ENCODE results near the gene MAGEA3.
"Not testable (repeated sequence)": the region's sequence is repeated elsewhere in the genome, so short reads cannot be mapped to it uniquely, and the experiment has no call there.

The MAGEA3 gene

DNA sequence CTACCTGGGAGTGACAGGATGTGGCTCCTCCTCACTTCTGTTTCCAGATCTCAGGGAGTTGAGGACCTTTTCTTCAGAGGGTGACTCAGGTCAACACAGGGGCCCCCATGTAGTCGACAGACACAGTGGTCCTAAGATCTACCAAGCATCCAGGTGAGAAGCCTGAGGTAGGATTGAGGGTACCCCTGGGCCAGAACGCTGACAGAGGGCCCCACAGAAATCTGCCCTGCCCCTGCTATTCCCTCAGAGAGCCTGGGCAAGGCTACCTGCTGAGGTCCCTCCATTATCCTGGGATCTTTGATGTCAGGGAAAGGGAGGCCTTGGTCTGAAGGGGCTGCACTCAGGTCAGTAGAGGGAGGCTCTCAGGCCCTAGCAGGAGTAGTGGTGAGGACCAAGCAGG, 36.5 kb downstream of the MAGEA3 start:
- Histone ChIP-seq H3K4me1 (ENCODE audit: low read depth, poor library complexity, severe bottlenecking) (no peaks in the 10 kb centered on the region), H3K79me2 (ENCODE audit: insufficient read depth, low read depth) (no peaks in the 10 kb centered on the region), H3K4me3 (IDR thresholded peaks at IDR 0.05; ENCODE audit: insufficient read depth, low read depth, low read length) (no peak overlapping the region), H2AFZ (ENCODE audit: low read depth) (no peak overlapping the region), H3K27me3 (ENCODE audit: insufficient read depth, low read depth) (no peaks in the 10 kb centered on the region), H3K36me3 (ENCODE audit: insufficient read depth) (no peaks in the 10 kb centered on the region), H3K4me2 (no peak overlapping the region), H3K9ac (no peak overlapping the region), H3K27ac (no peak overlapping the region), H4K20me1 (ENCODE audit: insufficient read depth) (no peaks in the 10 kb centered on the region)
- TF ChIP-seq CTCF (conservative IDR thresholded peaks at IDR 0.05; ENCODE audit: low read depth, low read length): no peak

- H3K4me1 ChIP-seq (ENCODE audit: low read depth, poor library complexity, severe bottlenecking): no peaks in the 10 kb centered on the region
- H3K36me3 ChIP-seq (ENCODE audit: insufficient read depth): no peaks in the 10 kb centered on the region
- no peak overlapping the region for H3K4me3 ChIP-seq (IDR thresholded peaks at IDR 0.05; ENCODE audit: insufficient read depth, low read depth, low read length)
- H3K4me2 ChIP-seq: no peak overlapping the region
- no peak overlapping the region for H2AFZ ChIP-seq (ENCODE audit: low read depth)
- H3K27ac ChIP-seq: no peak overlapping the region
- H3K79me2 ChIP-seq (ENCODE audit: insufficient read depth, low read depth): no peaks in the 10 kb centered on the region
- H3K9ac ChIP-seq: no peak overlapping the region
- no peaks in the 10 kb centered on the region for H3K27me3 ChIP-seq (ENCODE audit: insufficient read depth, low read depth)
- TF ChIP-seq CTCF (conservative IDR thresholded peaks at IDR 0.05; ENCODE audit: low read depth, low read length): no peak
- no peaks in the 10 kb centered on the region for H4K20me1 ChIP-seq (ENCODE audit: insufficient read depth)
Observed at GRCh38 chrX:152735860-152736511, 37.4 kb downstream of the MAGEA3 start.

GRCh38 chrX:152736528-152736927, 37.9 kb downstream of the MAGEA3 start:
- H2AFZ ChIP-seq (ENCODE audit: low read depth); H3K27ac ChIP-seq; H3K9ac ChIP-seq; H4K20me1 ChIP-seq (ENCODE audit: insufficient read depth); H3K36me3 ChIP-seq (ENCODE audit: insufficient read depth); H3K79me2 ChIP-seq (ENCODE audit: insufficient read depth, low read depth); H3K4me2 ChIP-seq; H3K4me3 ChIP-seq (IDR thresholded peaks at IDR 0.05; ENCODE audit: insufficient read depth, low read depth, low read length); H3K27me3 ChIP-seq (ENCODE audit: insufficient read depth, low read depth); H3K4me1 ChIP-seq (ENCODE audit: low read depth, poor library complexity, severe bottlenecking): not testable (repeated sequence)

DNA sequence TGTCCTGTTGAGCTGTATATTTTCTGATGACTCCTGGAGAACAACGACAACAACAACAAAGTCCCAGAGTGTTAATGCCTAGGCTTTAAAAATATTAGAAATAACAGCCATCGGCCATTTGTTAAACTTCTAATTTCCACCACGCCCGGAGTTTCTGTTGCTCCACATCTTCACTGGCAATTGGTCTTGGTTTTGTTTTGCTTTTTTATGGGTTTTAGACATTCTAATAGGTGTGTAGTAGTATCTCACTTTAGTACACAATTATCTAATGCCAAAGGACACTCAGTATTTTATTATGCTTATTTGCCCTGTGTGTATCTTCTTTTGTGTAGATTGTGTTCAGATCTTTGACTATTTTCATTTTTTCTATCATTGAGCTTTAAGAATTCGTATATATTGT, 40.0 kb downstream of the MAGEA3 start:
- Histone ChIP-seq H3K4me3 (IDR thresholded peaks at IDR 0.05; ENCODE audit: insufficient read depth, low read depth, low read length) (no peak overlapping the region), H4K20me1 (ENCODE audit: insufficient read depth) (no peaks in the 10 kb centered on the region), H3K36me3 (ENCODE audit: insufficient read depth) (no peaks in the 10 kb centered on the region), H3K27me3 (ENCODE audit: insufficient read depth, low read depth) (no peaks in the 10 kb centered on the region), H2AFZ (ENCODE audit: low read depth) (no peak overlapping the region), H3K9ac (no peak overlapping the region), H3K79me2 (ENCODE audit: insufficient read depth, low read depth) (no peaks in the 10 kb centered on the region), H3K27ac (no peak overlapping the region), H3K4me2 (no peak overlapping the region), H3K4me1 (ENCODE audit: low read depth, poor library complexity, severe bottlenecking) (no peaks in the 10 kb centered on the region)
- no peak for TF ChIP-seq CTCF (conservative IDR thresholded peaks at IDR 0.05; ENCODE audit: low read depth, low read length)
